H1 (cell line): ENCODE results near the gene ANKRD13B. TPM values are rescaled to one million over a fixed set of nuclear protein-coding genes. Genes with fewer than 3 reads are reported as not detected.

ENCODE experiments used
- CTCF ChIA-PET: fragments of 300-600 bp; sonication (Branson Sonifier 250); formaldehyde crosslinking; loops from one replicate; lab custom pipeline; 2021; ENCODE audit not compliant: partially characterized antibody; lab: Charles Lee
- POLR2A ChIA-PET: fragments of 300-600 bp; sonication (Branson Sonifier 250); formaldehyde crosslinking; loops from one replicate; lab custom pipeline; 2021; ENCODE audit warnings: inconsistent platforms; ENCODE audit not compliant: partially characterized antibody; lab: Charles Lee
- DNase-seq, 2 experiments: peaks; one replicate each; pipeline versions ENCODE4 v3.0.0 to v3.0.0-alpha.2; 2010 to 2022; ENCODE audit warnings: low spot score in 2 of 2, low read depth in 1 of 2, mixed read lengths in 1 of 2
- FAIRE-seq: peaks from 2 replicates; lab custom pipeline; 2011; peaks lifted over from hg19 to GRCh38; lab: Jason Lieb, UNC
- H2AFZ ChIP-seq: 2 replicates; pipeline ENCODE4 v1.8.1; 2012; ENCODE audit warnings: low read length, inconsistent platforms
- H2AK5ac ChIP-seq: 2 replicates; pipeline ENCODE4 v1.6.1; 2013; ENCODE audit warnings: low read depth, low read length
- H2BK120ac ChIP-seq: replicated peaks from 2 replicates; pipeline ENCODE3; 2013; ENCODE audit warnings: low read depth, low read length, inconsistent platforms
- H2BK12ac ChIP-seq: 2 replicates; pipeline ENCODE4 v1.6.1; 2013; ENCODE audit warnings: low read depth, low read length
- H2BK15ac ChIP-seq: 2 replicates; pipeline ENCODE4 v1.6.1; 2013; ENCODE audit warnings: low read length
- H2BK20ac ChIP-seq: 2 replicates; pipeline ENCODE4 v1.6.1; 2013; ENCODE audit warnings: low read length
- H2BK5ac ChIP-seq: 2 replicates; pipeline ENCODE4 v1.6.1; 2013; ENCODE audit warnings: low read depth, low read length
- H3K14ac ChIP-seq: 2 replicates; pipeline ENCODE4 v1.6.1; 2013; ENCODE audit warnings: inconsistent platforms; ENCODE audit not compliant: insufficient read length
- H3K18ac ChIP-seq: 2 replicates; pipeline ENCODE4 v1.6.1; 2013; ENCODE audit warnings: low read length; ENCODE audit errors: extremely low read depth
- H3K23ac ChIP-seq: 2 replicates; pipeline ENCODE4 v1.6.1; 2013; ENCODE audit warnings: inconsistent platforms; ENCODE audit not compliant: insufficient read length
- H3K23me2 ChIP-seq: 2 replicates; pipeline ENCODE4 v1.6.1; 2013; ENCODE audit warnings: low read depth, low read length
- H3K27ac ChIP-seq: 2 replicates; pipeline ENCODE4 v1.6.1; 2011; ENCODE audit warnings: low read depth, low read length, inconsistent platforms
- H3K27me3 ChIP-seq, 4 experiments: replicated peaks in 1 of 4; 1 replicate in 1 of 4; 2 replicates in 3 of 4; pipeline versions ENCODE4 v1.6.1 to v1.8.1; 2011 to 2013; ENCODE audit warnings: low read length in 3 of 4, mild to moderate bottlenecking in 3 of 4, inconsistent platforms in 2 of 4, mixed read lengths in 2 of 4, moderate library complexity in 1 of 4; ENCODE audit not compliant: control insufficient read depth in 3 of 4, insufficient read depth in 3 of 4; ENCODE audit errors: extremely low read depth in 1 of 4
- H3K36me3 ChIP-seq, 4 experiments: 2 replicates each; pipeline versions ENCODE4 v1.6.1 to v1.8.1; 2011 to 2013; ENCODE audit warnings: mild to moderate bottlenecking in 4 of 4, low read length in 3 of 4, moderate library complexity in 2 of 4, control low read depth in 1 of 4, inconsistent platforms in 1 of 4; ENCODE audit not compliant: insufficient read depth in 4 of 4, control insufficient read depth in 2 of 4
- H3K4ac ChIP-seq: replicated peaks from 2 replicates; pipeline ENCODE3; 2013; ENCODE audit warnings: low read length, low read depth, mixed read lengths, inconsistent platforms; ENCODE audit not compliant: insufficient read length
- H3K4me1 ChIP-seq, 4 experiments: replicated peaks in 1 of 4; 1 replicate in 1 of 4; 2 replicates in 3 of 4; pipeline versions ENCODE4 v1.6.1 to v1.8.1; 2011 to 2013; ENCODE audit warnings: low read length in 3 of 4, inconsistent platforms in 2 of 4, mixed read lengths in 1 of 4; ENCODE audit not compliant: insufficient read depth in 4 of 4, control insufficient read depth in 3 of 4
- H3K4me2 ChIP-seq, 2 experiments: 2 replicates each; pipeline versions ENCODE4 v1.6.1 to v1.8.1; 2011 to 2013; ENCODE audit warnings: low read depth in 2 of 2, low read length in 2 of 2, control low read depth in 1 of 2, inconsistent platforms in 1 of 2, mild to moderate bottlenecking in 1 of 2; ENCODE audit not compliant: insufficient read depth in 1 of 2
- H3K4me3 ChIP-seq, 4 experiments: fragments of 200-600, 300-600 bp in 1 of 4; sonication (generic), shearing (Covaris generic), sonication (Bioruptor Twin) in 1 of 4; 2 replicates each; pipeline versions ENCODE4 v1.5.1 to v1.8.1; 2011 to 2016; ENCODE audit warnings: low read length in 4 of 4, low read depth in 3 of 4, control low read depth in 2 of 4, inconsistent platforms in 2 of 4, mild to moderate bottlenecking in 2 of 4, mixed read lengths in 1 of 4, moderate library complexity in 1 of 4; ENCODE audit not compliant: insufficient read depth in 2 of 4; ENCODE audit errors: extremely low read depth in 1 of 4
- H3K56ac ChIP-seq: replicated peaks from 2 replicates; pipeline ENCODE3; 2013; ENCODE audit warnings: low read depth, mild to moderate bottlenecking, mixed read lengths, low read length, inconsistent platforms; ENCODE audit not compliant: insufficient read length
- H3K79me1 ChIP-seq: 2 replicates; pipeline ENCODE4 v1.6.1; 2013; ENCODE audit warnings: low read depth, low read length, control low read depth
- H3K79me2 ChIP-seq, 2 experiments: 2 replicates each; pipeline versions ENCODE4 v1.6.1 to v1.8.1; 2012 to 2013; ENCODE audit warnings: low read length in 2 of 2, mild to moderate bottlenecking in 2 of 2, inconsistent platforms in 1 of 2; ENCODE audit not compliant: insufficient read depth in 2 of 2, control insufficient read depth in 1 of 2
- H3K9ac ChIP-seq, 4 experiments: replicated peaks in 1 of 4; 1 replicate in 1 of 4; 2 replicates in 3 of 4; pipeline versions ENCODE4 v1.6.1 to v1.8.1; 2011 to 2013; ENCODE audit warnings: low read depth in 3 of 4, low read length in 3 of 4, control low read depth in 2 of 4, mild to moderate bottlenecking in 2 of 4, moderate library complexity in 2 of 4, inconsistent platforms in 1 of 4; ENCODE audit errors: extremely low read depth in 1 of 4
- H3K9me3 ChIP-seq, 2 experiments: 2 replicates each; pipeline versions ENCODE4 v1.6.1 to v1.8.1; 2012 to 2013; ENCODE audit warnings: mild to moderate bottlenecking in 2 of 2, moderate library complexity in 2 of 2, control low read depth in 1 of 2, inconsistent platforms in 1 of 2, low read depth in 1 of 2, low read length in 1 of 2, mixed read lengths in 1 of 2; ENCODE audit not compliant: insufficient read depth in 2 of 2
- H4K20me1 ChIP-seq, 2 experiments: replicated peaks in 1 of 2; 2 replicates each; pipeline versions ENCODE3 to v1.8.1; 2011 to 2013; ENCODE audit warnings: inconsistent platforms in 2 of 2, low read length in 2 of 2, mild to moderate bottlenecking in 1 of 2; ENCODE audit not compliant: insufficient read depth in 2 of 2, control insufficient read depth in 1 of 2
- H4K5ac ChIP-seq: 2 replicates; pipeline ENCODE4 v1.6.1; 2013; ENCODE audit warnings: low read length, low read depth, mixed read lengths, inconsistent platforms; ENCODE audit not compliant: insufficient read length
- H4K8ac ChIP-seq: 2 replicates; pipeline ENCODE4 v1.8.0; 2013; ENCODE audit warnings: mild to moderate bottlenecking, moderate library complexity, low read length, inconsistent platforms; ENCODE audit not compliant: insufficient read depth; ENCODE audit errors: extremely low read depth
- H4K91ac ChIP-seq: replicated peaks from 2 replicates; pipeline ENCODE3; 2013; ENCODE audit warnings: low read length, mixed read lengths, inconsistent platforms; ENCODE audit not compliant: insufficient read length
- FOSL1 ChIP-seq: IDR thresholded peaks from 2 replicates; pipeline ENCODE4 v1.6.1; 2011; ENCODE audit warnings: mild to moderate bottlenecking, low read depth, low read length, moderate library complexity; ENCODE audit not compliant: insufficient read depth
- WGBS, 2 experiments: shearing (Covaris generic) in 1 of 2; methylation state at CpG; one replicate each; pipeline versions ENCODE4 v1.1.6 to v1.1.7; 2013 to 2015; ENCODE audit warnings: low lambda C conversion rate in 2 of 2, mixed read lengths in 2 of 2, inconsistent platforms in 1 of 2, low coverage in 1 of 2, missing lambda C conversion rate in 1 of 2; ENCODE audit not compliant: insufficient replicate concordance in 2 of 2, insufficient coverage in 1 of 2, insufficient read length in 1 of 2; ENCODE audit errors: extremely low coverage in 1 of 2, missing lambda C conversion rate in 1 of 2; 5-methylcytosine and 5-hydroxymethylcytosine counted together
- polyA plus RNA-seq, 7 experiments: library from polyadenylated mRNA; depleted of rRNA in 3 of 7; stranded (reverse) in 5 of 7; unstranded in 2 of 7; fragments of >200 nt in 5 of 7; fragments of 200-250 nt in 2 of 7; gene quantifications; 1 replicate in 5 of 7; 2 replicates in 1 of 7; 4 replicates in 1 of 7; pipeline versions ENCODE4 v1.2.1 to v1.2.3, GENCODE V29; 2011 to 2013; ENCODE audit warnings: missing spikeins in 2 of 7, mixed read lengths in 2 of 7
- total RNA-seq: library from RNA; stranded (reverse); fragmentation: NEBNext Ultra II Directional; extraction: Animal tissue kit (Norgen Biotek cat#: 25700); gene quantifications from 2 replicates; pipeline ENCODE4 v1.2.1, GENCODE V29; 2021
- TF ChIP-seq, protein P1 (sequence below): IDR thresholded peaks from 2 replicates; pipeline ENCODE4 v1.6.1; 2012; ENCODE audit warnings: inconsistent platforms
- TF ChIP-seq, protein P2 (sequence below): IDR thresholded peaks from 2 replicates; pipeline ENCODE4 v1.6.1; 2012; ENCODE audit warnings: low read length, inconsistent platforms

The ANKRD13B gene
- total and polyA plus RNA-seq, 2 of the 8 experiments (the other 6 are each of a cell fraction or from before 2014, with no cell fraction given), result 16.4 to 48.5 TPM

DNA sequence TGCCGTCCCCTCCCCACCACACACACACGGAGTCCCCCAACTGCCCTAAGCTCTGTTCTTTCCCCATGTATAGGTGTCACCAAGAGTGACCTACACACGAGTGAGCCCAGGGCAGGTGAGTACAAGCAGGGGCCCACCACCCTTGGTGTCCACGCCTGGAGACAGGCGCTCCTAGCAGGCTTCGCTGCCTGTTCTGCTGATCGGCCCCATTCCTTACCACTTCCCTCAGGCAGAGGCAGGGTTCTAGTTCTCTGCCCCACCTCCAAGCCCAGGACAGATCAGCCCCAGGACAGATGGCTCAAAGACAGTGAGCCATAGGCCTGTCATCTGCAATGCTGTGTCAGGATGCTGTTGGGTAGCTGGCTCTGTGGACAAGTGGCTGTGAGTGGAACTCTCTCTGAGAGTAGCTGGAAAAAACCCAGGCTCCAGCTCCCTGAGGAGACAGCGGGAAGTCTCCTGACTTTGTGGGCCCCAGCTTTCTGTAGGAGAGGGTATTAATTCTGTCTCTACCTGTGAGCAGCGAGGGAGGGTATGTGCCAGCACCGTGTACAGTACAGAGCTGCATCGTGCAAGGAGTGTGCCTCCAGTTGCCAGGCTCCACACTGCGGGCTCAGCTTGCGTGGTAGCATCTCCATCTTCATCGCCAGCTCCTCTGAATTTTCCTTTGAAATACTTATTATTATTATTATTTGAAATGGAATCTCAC lies 23.5 kb upstream of the ANKRD13B start:
- Histone ChIP-seq H3K9ac (peak overlapping the region in 2 of 4 experiments; percentile 42 to 44; a peak in 4 of 7 replicates), H2BK12ac (no peak overlapping the region), H3K27ac (no peak overlapping the region), H3K4ac (peak overlapping the region; percentile 55), H3K56ac (no peak overlapping the region), H3K4me3 (peak overlapping the region; percentile 66 to 76 (median 72)), H4K8ac (no peak overlapping the region), H4K20me1 (peaks cover 1 to 2% of the 10 kb centered on the region in 2 experiments), H3K23me2 (peaks cover 27% of the 10 kb centered on the region), H2BK5ac (peak overlapping the region; percentile 66; the same call in 1 of the 2 replicates), H2BK120ac (no peak overlapping the region), H3K27me3 (peaks cover 11 to 44% (median 34%) of the 10 kb centered on the region in 4 experiments), H3K14ac (no peak overlapping the region), H3K18ac (peak overlapping the region; percentile 90; the same call in 1 of the 2 replicates), H3K23ac (no peak overlapping the region), H3K4me2 (peak overlapping the region; percentile 84 to 88), H2AK5ac (no peak overlapping the region; the same call in 1 of the 2 replicates), H3K9me3 (no peaks in the 10 kb centered on the region), H2BK20ac (no peak overlapping the region), H3K79me2 (no peaks in the 10 kb centered on the region), H4K5ac (no peak overlapping the region), H2BK15ac (0 out of 2 replicates have a peak overlapping the region, but pooled peaks have one; percentile 81), H4K91ac (no peak overlapping the region), H3K79me1 (no peaks in the 10 kb centered on the region), H3K36me3 (peaks cover 0 to under 1% (median under 1%) of the 10 kb centered on the region in 4 experiments; a peak in 4 of 8 replicates), H2AFZ (peak overlapping the region; percentile 78), H3K4me1 (peaks cover 6 to 15% (median 11%) of the 10 kb centered on the region in 4 experiments; a peak in 6 of 7 replicates)
- CTCF ChIA-PET, result interaction anchor here (0.6 to 15.3 kb wide), 11 partner anchors 10 to 524 kb away, joined by 3 to 167 read pairs (median 4); partner anchors contain the start of genes ANKRD13B and CORO6
- WGBS, 2 experiments, result 75% methylated on average over 14 of the region's 14 CpGs; no CpG with 5 or more reads in 1 of the 2 experiments
- POLR2A ChIA-PET, result interaction anchor here (0.6 to 2.0 kb wide), 8 partner anchors 9 to 275 kb away, joined by 3 to 7 read pairs (median 4); partner anchors contain the start of genes ANKRD13B and NUFIP2
- DNase-seq (no peak), FAIRE-seq (no peak)
- TF ChIP-seq, protein P1, sequence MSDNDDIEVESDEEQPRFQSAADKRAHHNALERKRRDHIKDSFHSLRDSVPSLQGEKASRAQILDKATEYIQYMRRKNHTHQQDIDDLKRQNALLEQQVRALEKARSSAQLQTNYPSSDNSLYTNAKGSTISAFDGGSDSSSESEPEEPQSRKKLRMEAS, result no peak
- TF ChIP-seq FOSL1, result no peak
- TF ChIP-seq, protein P2, sequence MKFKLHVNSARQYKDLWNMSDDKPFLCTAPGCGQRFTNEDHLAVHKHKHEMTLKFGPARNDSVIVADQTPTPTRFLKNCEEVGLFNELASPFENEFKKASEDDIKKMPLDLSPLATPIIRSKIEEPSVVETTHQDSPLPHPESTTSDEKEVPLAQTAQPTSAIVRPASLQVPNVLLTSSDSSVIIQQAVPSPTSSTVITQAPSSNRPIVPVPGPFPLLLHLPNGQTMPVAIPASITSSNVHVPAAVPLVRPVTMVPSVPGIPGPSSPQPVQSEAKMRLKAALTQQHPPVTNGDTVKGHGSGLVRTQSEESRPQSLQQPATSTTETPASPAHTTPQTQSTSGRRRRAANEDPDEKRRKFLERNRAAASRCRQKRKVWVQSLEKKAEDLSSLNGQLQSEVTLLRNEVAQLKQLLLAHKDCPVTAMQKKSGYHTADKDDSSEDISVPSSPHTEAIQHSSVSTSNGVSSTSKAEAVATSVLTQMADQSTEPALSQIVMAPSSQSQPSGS, result no peak
